ENCODE measurements around the gene CNNM1.

- TF ChIP-seq CTCF (IDR thresholded peaks at IDR 0.05 in 4 of 5, conservative IDR thresholded peaks at IDR 0.05 in 1 of 5) (no peak), POLR2A (IDR thresholded peaks at IDR 0.05) (no peak)
Observed at GRCh38 chr10:99382176-99382575, 53.0 kb downstream of the CNNM1 start.

Measured in gastrocnemius medialis (tissue), 4 donors.